Spleen (tissue), 11 donors: ENCODE results near the gene CEP128. TPM values are rescaled to one million over a fixed set of nuclear protein-coding genes. Genes with fewer than 3 reads are reported as not detected.
"Not testable (repeated sequence)": the region's sequence is repeated elsewhere in the genome, so short reads cannot be mapped to it uniquely, and the experiment has no call there.

Source experiments
- DNase-seq: peaks from one replicate; pipeline ENCODE4 v3.0.0-alpha.2; 2020
- H3K27ac ChIP-seq, 8 donors: fragments of 200-600 bp; sonication (generic) in 7 of 8; 1 replicate in 4 of 8; 2 replicates in 4 of 8; pipeline versions ENCODE4 v1.5.0 to v1.8.0; 2016 to 2021; ENCODE audit warnings: inconsistent platforms in 4 of 8, mild to moderate bottlenecking in 4 of 8, moderate library complexity in 1 of 8
- H3K27me3 ChIP-seq, 7 donors: fragments of 200-600 bp; sonication (generic) in 6 of 7; replicated peaks in 1 of 7; 1 replicate in 4 of 7; 2 replicates in 3 of 7; pipeline versions ENCODE4 v1.5.0 to v1.8.0; 2016 to 2021; ENCODE audit warnings: inconsistent platforms in 3 of 7, mild to moderate bottlenecking in 1 of 7
- H3K36me3 ChIP-seq, 6 donors: fragments of 200-600 bp; sonication (generic) in 5 of 6; 1 replicate in 4 of 6; 2 replicates in 2 of 6; pipeline versions ENCODE4 v1.5.0 to v1.8.0; 2016 to 2021; ENCODE audit warnings: inconsistent platforms in 2 of 6
- H3K4me1 ChIP-seq, 6 donors: fragments of 200-600 bp; sonication (generic) in 5 of 6; 1 replicate in 3 of 6; 2 replicates in 3 of 6; pipeline versions ENCODE4 v1.5.0 to v1.8.0; 2016 to 2021; ENCODE audit warnings: inconsistent platforms in 3 of 6
- H3K4me3 ChIP-seq, 8 donors: fragments of 200-600 bp; sonication (generic) in 7 of 8; 1 replicate in 4 of 8; 2 replicates in 4 of 8; pipeline versions ENCODE4 v1.5.0 to v1.8.0; 2016 to 2021; ENCODE audit warnings: inconsistent platforms in 4 of 8, mild to moderate bottlenecking in 4 of 8, moderate library complexity in 2 of 8
- H3K9me3 ChIP-seq, 8 donors: fragments of 200-600 bp; sonication (generic) in 7 of 8; 1 replicate in 4 of 8; 2 replicates in 4 of 8; pipeline versions ENCODE4 v1.5.0 to v1.8.0; 2016 to 2021; ENCODE audit warnings: inconsistent platforms in 4 of 8
- CTCF ChIP-seq, 11 experiments: fragments of 200-600 bp in 7 of 11; fragments of 450-650 bp in 4 of 11; sonication (generic) in 4 of 11; IDR thresholded peaks in 8 of 11; conservative IDR thresholded peaks in 3 of 11; 1 replicate in 7 of 11; 2 replicates in 4 of 11; pipeline versions ENCODE4 v1.4.0 to v1.8.0; 2016 to 2021; ENCODE audit warnings: antibody characterized with exemption in 11 of 11, inconsistent platforms in 4 of 11, mild to moderate bottlenecking in 1 of 11
- POLR2A ChIP-seq, 3 donors: fragments of 450-650 bp; IDR thresholded peaks; one replicate each; pipeline ENCODE4 v1.5.1; 2017; ENCODE audit warnings: antibody characterized with exemption in 3 of 3, mild to moderate bottlenecking in 1 of 3
- POLR2AphosphoS5 ChIP-seq, 3 donors: sonication (generic); formaldehyde crosslinking; IDR thresholded peaks; one replicate each; pipeline ENCODE4 v1.5.1; 2017; ENCODE audit warnings: antibody characterized with exemption in 3 of 3
- WGBS, 5 donors: extraction: QIAGEN DNeasy Blood & Tissue Kit in 3 of 5; methylation state at CpG; one replicate each; pipeline versions ENCODE4 v1.1.5 to v1.1.7; 2013 to 2018; 5-methylcytosine and 5-hydroxymethylcytosine counted together
- intact Hi-C: fragments of 100-400 bp; cut with DNase I; formaldehyde crosslinking; loops from one replicate; pipeline ENCODE4 v1.15.0; 2023; ENCODE audit warnings: low total_unique reads
- polyA plus RNA-seq, 3 donors: library from polyadenylated mRNA; stranded (reverse); fragments of 200-250 nt; gene quantifications; one replicate each; pipeline ENCODE4 v1.2.1, GENCODE V29; 2013
- total RNA-seq, 7 donors: library from RNA; depleted of rRNA in 3 of 7; stranded (reverse); fragments of >200 nt in 3 of 7; fragmentation: NEBNext Ultra II Directional in 4 of 7; extraction: Animal tissue kit (Norgen Biotek cat#: 25700) in 4 of 7; gene quantifications; one replicate each; pipeline versions ENCODE4 v1.1.0 to v1.2.1, GENCODE V29; 2016 to 2021
- donor health status: healthy with polysubstance abuse.
- donor health status: DM: no; HTN: no; CAD: no; lungs with moderate emphysema.
- donor health status: DM: no; HTN: no; CAD: no.
- donor health status: Bipolar disorder and iron deficiency.
- donor health status: healthy.
- donor health status: DM: no; HTN: no; CAD: no.
- donor health status: DM: yes; HTN: yes; CAD: no.

CEP128 gene
- total and polyA plus RNA-seq, 10 donors: 1.5 to 34.2 (median 15.7) TPM

GRCh38 chr14:80924365-80925103 is 17.0 kb downstream of the CEP128 start:
- no peak overlapping the region for H3K27ac ChIP-seq
- DNase-seq: no peak
- intact Hi-C loops: no loop called here
- H3K27me3 ChIP-seq: no peaks in the 10 kb centered on the region
- peaks cover 0 to 6% (median 0%) of the 10 kb centered on the region in 8 donors for H3K9me3 ChIP-seq
- no peak overlapping the region for H3K4me3 ChIP-seq
- peaks cover 0 to 1% (median 0%) of the 10 kb centered on the region in 6 donors for H3K4me1 ChIP-seq
- WGBS, 5 donors: 77 to 90% (median 87%) methylated on average over 2 of the region's 2 CpGs
- H3K36me3 ChIP-seq: peaks cover 0 to 5% (median 0%) of the 10 kb centered on the region in 6 donors
- TF ChIP-seq POLR2A (IDR thresholded peaks at IDR 0.05) (no peak), POLR2AphosphoS5 (IDR thresholded peaks at IDR 0.05) (no peak), CTCF (IDR thresholded peaks at IDR 0.05 in 8 of 11, conservative IDR thresholded peaks at IDR 0.05 in 3 of 11) (no peak)

- DNase-seq: no peak
- Histone ChIP-seq H3K4me3 (no peak overlapping the region), H3K4me1 (no peaks in the 10 kb centered on the region), H3K9me3 (peaks cover 0 to under 1% (median 0%) of the 10 kb centered on the region in 8 donors), H3K27me3 (no peaks in the 10 kb centered on the region), H3K36me3 (peaks cover 0 to 5% (median 0%) of the 10 kb centered on the region in 6 donors), H3K27ac (no peak overlapping the region)
- TF ChIP-seq POLR2A (IDR thresholded peaks at IDR 0.05): no peak
- TF ChIP-seq POLR2AphosphoS5 (IDR thresholded peaks at IDR 0.05): no peak
- TF ChIP-seq CTCF (IDR thresholded peaks at IDR 0.05 in 8 of 11, conservative IDR thresholded peaks at IDR 0.05 in 3 of 11): no peak
- intact Hi-C loops: no loop called here
These were observed 18.2 kb downstream of the CEP128 start for GRCh38 chr14:80923368-80923767.

- DNase-seq: no peak
- H3K4me1 ChIP-seq: no peaks in the 10 kb centered on the region
- H3K27ac ChIP-seq: no peak overlapping the region
- TF ChIP-seq POLR2A (IDR thresholded peaks at IDR 0.05): no peak
- no peak for TF ChIP-seq CTCF (IDR thresholded peaks at IDR 0.05 in 8 of 11, conservative IDR thresholded peaks at IDR 0.05 in 3 of 11)
- TF ChIP-seq POLR2AphosphoS5 (IDR thresholded peaks at IDR 0.05): no peak
- H3K9me3 ChIP-seq: no peaks in the 10 kb centered on the region
- H3K36me3 ChIP-seq: peaks cover 0 to 23% (median 4%) of the 10 kb centered on the region in 6 donors
- no peaks in the 10 kb centered on the region for H3K27me3 ChIP-seq
- H3K4me3 ChIP-seq: no peak overlapping the region
- 92 to 98% (median 96%) methylated on average over 3 of the region's 3 CpGs for WGBS, 5 donors
- intact Hi-C loops: no loop called here
These were observed 21.9 kb downstream of the CEP128 start for GRCh38 chr14:80919622-80920021.

- H3K9me3 ChIP-seq, H3K4me1 ChIP-seq, H3K27me3 ChIP-seq, intact Hi-C loops, DNase-seq, H3K4me3 ChIP-seq, H3K27ac ChIP-seq: not testable (repeated sequence)
- 95 to 98% (median 96%) methylated on average over 11 of the region's 11 CpGs for WGBS, 5 donors
- H3K36me3 ChIP-seq: peaks cover 0 to 35% (median 8%) of the 10 kb centered on the region in 6 donors
These were observed 29.5 kb downstream of the CEP128 start for GRCh38 chr14:80912013-80912412.
